Lower leg skin (tissue), 3 donors: Measurements from ENCODE around the gene NUP98.

Source experiments
- POLR2A ChIP-seq, 2 donors: fragments of 450-650 bp; IDR thresholded peaks; one replicate each; pipeline ENCODE4 v1.6.1; 2016 to 2017; ENCODE audit warnings: antibody characterized with exemption in 2 of 2, mild to moderate bottlenecking in 1 of 2, moderate library complexity in 1 of 2
- TF ChIP-seq, protein P1 (sequence below), 3 donors: fragments of 450-650 bp; IDR thresholded peaks; one replicate each; pipeline ENCODE4 v1.5.1; 2016; ENCODE audit warnings: antibody characterized with exemption in 3 of 3, mild to moderate bottlenecking in 3 of 3, moderate library complexity in 2 of 3

DNA sequence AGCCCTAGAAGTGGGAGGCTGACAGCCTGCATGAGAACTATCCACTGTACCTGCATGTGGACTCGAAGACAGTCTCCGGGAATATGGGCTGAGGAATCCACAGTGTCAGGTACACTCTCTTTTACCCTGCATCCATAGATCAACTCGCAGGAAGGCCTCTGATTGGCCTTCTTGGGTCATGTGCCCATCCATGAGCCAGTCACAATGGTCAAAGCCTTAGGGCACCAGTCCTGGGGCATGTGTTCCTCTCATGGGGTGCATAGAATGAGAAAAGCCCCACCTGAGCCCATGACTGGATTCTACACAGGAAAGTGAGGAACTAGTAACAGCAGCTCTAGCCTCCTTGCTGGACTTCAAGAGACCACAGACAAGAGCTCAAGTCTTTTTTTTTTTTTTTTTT lies 141.8 kb downstream of the NUP98 start:
- TF ChIP-seq, protein P1, sequence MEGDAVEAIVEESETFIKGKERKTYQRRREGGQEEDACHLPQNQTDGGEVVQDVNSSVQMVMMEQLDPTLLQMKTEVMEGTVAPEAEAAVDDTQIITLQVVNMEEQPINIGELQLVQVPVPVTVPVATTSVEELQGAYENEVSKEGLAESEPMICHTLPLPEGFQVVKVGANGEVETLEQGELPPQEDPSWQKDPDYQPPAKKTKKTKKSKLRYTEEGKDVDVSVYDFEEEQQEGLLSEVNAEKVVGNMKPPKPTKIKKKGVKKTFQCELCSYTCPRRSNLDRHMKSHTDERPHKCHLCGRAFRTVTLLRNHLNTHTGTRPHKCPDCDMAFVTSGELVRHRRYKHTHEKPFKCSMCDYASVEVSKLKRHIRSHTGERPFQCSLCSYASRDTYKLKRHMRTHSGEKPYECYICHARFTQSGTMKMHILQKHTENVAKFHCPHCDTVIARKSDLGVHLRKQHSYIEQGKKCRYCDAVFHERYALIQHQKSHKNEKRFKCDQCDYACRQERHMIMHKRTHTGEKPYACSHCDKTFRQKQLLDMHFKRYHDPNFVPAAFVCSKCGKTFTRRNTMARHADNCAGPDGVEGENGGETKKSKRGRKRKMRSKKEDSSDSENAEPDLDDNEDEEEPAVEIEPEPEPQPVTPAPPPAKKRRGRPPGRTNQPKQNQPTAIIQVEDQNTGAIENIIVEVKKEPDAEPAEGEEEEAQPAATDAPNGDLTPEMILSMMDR (IDR thresholded peaks at IDR 0.05), result no peak
- no peak for TF ChIP-seq POLR2A (IDR thresholded peaks at IDR 0.05)
